GM18526 (cell line): Measurements from ENCODE around the gene LCTL.

Experiments
- POLR2A ChIP-seq: IDR thresholded peaks from 3 replicates; pipeline ENCODE4 v1.6.1; 2011; ENCODE audit not compliant: insufficient read length; ENCODE audit errors: extremely low read depth

LCTL gene, protein sequence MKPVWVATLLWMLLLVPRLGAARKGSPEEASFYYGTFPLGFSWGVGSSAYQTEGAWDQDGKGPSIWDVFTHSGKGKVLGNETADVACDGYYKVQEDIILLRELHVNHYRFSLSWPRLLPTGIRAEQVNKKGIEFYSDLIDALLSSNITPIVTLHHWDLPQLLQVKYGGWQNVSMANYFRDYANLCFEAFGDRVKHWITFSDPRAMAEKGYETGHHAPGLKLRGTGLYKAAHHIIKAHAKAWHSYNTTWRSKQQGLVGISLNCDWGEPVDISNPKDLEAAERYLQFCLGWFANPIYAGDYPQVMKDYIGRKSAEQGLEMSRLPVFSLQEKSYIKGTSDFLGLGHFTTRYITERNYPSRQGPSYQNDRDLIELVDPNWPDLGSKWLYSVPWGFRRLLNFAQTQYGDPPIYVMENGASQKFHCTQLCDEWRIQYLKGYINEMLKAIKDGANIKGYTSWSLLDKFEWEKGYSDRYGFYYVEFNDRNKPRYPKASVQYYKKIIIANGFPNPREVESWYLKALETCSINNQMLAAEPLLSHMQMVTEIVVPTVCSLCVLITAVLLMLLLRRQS

DNA sequence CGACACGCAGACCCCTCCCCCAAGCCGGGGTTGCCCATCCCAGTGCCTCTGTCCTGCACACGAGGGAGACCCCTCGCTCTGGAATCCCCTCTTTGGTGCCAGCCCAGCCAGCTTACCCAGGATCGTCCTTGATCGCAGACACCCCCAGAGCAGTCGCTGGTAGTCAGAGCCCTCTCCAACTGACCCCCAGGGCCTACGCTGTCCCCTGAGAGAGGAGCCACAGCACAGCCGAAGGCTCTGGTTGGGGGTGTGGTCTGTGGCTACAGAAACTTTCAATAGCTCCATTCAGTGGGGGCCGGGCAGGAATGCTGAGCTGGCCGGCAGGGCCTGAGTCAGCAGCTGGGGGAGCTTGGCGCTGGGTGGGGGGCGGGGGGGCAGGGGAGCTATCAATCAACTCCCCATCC, at the start of gene LCTL:
TSS of gene LCTL (minus strand) at position 258 of the 404 bp plus-strand sequence. CDS start 633 bp downstream, outside the sequence.
- no peak for TF ChIP-seq POLR2A

DNA sequence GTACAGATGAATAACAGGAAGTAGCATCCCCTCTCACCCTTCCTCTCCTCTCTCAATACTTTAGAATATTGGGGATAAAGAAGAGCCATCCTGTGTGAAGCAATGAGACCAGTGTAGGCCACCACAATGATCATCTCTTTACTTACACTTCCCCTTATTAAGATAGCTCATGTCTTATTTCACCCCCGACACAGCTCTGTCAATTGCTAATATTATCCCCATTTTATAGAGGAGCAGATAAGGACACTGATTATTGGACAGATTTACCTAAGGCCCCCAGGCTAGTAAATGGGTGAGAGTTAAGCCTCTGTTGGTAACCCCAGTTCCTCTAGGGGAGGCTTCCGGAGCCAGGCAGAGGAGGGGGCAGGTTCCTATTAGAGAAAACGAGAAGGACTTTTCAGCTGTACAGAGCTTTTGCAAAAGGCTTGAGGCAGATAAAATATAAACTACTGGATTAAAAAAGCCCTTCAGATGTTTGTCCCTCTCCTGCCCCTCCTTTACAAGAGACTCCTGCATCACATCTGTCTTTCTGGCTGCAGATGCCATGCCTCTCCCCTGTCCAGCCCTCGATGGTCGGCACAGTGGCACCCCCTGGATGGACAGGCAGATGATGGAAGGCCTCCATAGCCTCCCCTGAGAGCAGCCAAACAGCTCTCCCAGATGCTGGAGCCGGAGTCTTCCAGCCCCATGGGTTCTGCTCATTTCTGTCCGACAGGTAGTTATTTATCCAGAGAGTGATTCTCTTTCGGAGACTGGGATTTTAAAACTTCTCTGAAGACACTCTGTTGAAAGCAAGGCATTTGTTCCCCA, 49.4 kb upstream of the LCTL start:
- no peak for TF ChIP-seq POLR2A

DNA sequence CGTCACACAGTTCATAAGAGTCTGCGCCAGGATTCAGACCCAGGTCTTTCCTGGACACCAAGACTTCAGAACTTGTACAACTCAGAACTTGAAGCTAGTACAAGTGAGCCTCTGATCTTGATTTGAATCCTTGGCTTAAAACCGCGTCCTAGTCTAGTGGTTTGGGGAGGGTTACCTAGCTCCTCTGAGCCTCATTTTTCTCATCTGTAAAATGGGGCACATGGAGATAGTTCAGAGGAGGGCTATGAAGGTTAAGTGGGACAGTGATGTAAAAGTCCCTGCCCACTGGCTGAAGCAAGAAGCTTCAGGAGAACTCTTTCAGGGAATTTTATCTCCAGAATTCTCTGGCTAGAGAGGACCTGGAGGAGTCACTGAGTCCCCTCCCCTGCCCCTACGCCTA, 48.7 kb upstream of the LCTL start:
- TF ChIP-seq POLR2A = no peak

DNA sequence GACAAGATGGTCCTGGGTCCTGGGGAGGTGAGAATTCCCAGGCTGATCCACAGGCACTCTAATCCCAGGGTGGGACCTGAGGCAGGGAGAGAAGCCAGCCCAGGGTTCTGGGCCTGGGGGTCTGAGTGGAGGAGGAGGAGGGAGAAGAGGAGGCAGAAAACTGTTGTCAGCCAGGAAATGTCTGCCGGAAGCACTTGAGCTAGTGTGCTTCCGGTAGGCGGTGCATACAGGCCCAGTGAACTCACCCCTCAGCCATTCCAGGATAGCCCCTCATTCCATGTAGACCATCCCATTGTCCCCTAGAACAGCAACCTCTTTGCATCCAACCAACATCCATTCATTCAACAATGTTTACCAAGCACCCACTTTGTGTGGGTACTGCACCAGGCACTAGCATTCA, 47.9 kb upstream of the LCTL start:
- no peak for TF ChIP-seq POLR2A

DNA sequence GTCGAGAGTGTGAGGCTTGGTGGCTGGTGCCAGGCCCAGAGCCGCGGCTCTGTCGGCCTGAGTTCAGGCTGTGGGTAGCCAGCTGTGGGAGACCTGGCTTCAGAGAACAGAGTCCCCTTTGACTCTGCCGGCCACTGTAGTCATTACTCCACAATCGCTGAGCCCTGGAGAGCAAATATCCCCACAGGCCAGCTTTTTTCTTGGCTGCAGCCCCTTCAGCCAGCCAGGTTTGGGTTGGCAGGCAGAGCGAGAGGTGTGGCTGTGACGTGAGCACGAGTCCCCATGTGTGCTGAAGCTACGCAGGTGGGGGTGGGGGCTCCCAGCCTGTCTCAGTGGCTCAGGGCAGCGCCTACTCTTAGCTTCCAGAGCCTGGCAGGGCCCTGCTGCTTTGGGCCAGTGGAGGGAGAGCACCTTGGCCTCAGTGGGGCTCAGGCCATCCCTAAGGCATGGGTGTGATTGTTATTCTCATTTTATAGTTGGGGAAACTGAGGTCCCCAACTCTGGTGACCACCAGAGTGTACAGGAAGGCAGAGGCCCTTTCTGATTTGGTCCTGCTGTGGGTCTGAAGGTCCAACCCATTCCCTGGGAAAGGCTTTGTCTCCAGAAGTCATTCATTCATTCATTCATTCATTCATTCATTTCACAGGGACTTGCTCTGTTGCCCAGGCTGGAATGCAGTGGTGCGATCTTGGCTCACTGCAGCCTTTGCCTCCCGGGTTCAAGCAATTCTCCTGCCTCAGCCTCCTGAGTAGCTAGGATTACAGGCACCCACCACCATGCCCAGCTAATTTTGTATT, 45.7 kb upstream of the LCTL start:
- no peak for TF ChIP-seq POLR2A

DNA sequence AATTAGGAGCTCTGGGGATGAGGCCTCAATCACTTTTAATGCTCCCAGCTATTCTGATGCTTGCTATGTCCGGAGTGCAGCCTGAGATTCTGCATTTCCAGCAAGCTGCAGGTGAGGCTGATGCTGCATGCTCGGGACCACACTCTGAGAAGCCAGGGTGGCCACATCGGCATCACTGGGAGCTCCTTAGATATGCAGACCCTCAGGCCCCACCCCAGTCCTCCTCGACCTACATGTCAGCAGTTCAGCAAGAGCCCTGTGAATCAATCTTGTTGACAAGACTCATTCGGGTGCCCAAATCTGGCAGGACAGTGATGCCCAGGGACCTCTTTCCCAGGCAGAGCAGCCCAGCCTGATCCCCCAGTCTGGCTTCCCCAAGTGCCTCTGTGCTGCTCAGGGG, 44.1 kb upstream of the LCTL start:
- no peak for TF ChIP-seq POLR2A

DNA sequence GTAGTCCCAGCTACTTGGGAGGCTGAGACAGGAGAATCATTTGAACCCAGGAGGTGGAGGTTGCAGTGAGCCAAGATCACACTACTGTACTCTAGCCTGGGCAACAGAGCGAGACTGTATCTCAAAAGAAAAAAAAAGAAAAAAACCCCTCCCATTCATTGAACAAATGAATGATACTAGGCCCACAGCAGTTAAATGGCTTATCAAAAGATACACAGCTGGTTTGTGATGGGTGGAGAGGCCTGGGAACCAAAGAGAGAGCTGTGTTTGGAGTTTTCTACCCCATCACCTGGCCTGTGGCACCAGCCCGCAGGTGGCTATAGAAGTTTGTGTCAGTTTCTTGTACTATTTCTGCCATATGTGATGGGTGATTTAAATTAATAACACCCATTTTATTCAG, 43.1 kb upstream of the LCTL start:
- no peak for TF ChIP-seq POLR2A

DNA sequence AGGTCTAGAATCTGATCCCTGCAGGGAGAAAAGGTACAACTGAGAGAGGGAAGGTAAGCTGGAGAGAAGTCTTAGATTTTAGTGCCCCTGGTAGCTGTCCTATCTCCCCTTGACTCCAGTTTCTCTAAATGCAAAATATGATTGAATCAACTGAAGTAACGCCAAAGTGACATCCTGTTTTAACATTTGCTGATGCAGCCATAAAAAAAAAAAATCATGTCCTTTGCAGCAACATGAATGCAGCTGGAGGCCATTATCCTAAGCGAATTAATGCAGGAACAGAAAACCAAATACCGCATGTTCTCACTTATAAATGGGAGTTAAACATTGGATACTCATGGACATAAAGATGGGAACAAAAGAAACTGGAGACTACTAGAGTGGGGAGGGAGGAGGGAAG, 42.4 kb upstream of the LCTL start:
- no peak for TF ChIP-seq POLR2A

DNA sequence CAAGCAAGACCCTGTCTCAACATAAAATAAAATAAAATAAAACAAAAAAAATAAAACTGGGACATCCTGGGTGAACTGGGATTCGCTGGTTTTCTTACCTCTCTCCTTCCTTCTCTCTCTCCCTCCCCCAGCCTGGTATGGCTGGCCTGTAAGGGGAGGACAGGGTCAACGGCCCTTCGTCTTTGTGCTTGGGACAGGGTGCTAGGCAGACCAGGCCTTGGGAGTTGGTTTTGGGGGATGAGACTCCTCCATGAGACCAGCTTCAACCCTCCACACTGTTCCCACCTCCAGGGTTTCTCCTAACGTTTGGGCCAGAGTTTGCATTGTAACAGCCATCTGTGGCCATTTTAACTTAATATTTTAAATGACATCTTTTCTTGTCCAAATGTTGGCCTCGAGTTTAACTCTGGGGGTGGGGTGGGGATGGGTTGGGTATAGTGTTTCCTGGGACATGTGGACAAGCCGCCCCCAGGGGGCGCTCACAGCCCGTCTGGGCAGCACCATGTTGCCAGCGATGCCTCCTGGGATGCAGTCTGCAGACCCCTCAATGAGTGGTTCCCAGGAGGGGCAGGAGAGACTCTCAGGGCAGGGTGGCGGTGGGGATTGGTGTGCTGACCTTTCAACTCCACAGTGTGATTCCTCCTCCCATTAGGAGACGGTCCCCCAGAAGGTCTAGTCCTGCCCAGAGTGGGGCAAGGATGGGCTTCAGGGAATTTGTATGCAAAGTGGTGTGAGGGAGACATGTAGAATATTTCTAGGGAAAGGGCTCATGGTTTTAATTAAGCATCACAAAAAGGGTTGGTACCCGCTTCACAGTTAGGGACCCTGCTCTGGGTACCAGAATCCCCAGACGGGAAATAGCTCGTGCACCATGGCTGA, 37.7 kb upstream of the LCTL start:
- no peak for TF ChIP-seq POLR2A

DNA sequence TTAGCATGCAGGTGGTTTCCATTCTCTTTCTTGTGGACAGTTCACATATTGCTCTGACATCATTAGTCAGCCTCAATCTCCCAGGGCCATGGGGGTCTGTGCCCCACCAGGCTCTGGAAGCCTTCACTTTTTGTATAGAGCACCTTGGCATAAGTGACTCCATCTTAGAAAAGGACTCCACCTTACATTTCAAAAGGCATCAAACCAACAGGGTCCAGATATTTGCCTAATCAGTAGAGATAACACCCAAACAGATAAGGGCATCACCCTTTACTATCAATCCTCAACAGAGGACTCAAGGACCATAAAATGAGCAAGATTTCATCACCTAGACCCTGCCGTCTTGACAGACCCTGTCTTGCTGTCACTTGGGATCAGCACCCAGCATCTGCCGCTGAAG, 35.7 kb upstream of the LCTL start:
- TF ChIP-seq POLR2A = no peak

DNA sequence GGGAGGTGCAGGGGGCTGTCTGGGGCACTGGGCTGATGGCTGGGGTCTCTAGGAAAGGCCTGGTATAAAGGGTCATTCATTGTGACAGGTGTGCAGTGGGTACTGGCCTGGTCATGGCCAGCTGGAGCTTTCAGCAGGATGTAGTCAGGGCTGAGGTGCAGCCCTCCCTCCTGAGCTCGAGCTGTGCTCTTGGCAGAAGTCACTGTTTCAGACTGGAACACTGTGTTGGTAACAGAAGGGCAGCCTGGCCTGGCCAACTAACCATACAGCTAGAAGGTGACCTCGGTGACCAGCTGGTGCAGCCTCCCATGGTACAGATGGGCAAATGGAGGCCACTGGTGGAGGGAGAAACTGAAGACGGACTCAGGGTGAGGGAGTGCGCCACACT, 34.4 kb upstream of the LCTL start:
- no peak for TF ChIP-seq POLR2A

DNA sequence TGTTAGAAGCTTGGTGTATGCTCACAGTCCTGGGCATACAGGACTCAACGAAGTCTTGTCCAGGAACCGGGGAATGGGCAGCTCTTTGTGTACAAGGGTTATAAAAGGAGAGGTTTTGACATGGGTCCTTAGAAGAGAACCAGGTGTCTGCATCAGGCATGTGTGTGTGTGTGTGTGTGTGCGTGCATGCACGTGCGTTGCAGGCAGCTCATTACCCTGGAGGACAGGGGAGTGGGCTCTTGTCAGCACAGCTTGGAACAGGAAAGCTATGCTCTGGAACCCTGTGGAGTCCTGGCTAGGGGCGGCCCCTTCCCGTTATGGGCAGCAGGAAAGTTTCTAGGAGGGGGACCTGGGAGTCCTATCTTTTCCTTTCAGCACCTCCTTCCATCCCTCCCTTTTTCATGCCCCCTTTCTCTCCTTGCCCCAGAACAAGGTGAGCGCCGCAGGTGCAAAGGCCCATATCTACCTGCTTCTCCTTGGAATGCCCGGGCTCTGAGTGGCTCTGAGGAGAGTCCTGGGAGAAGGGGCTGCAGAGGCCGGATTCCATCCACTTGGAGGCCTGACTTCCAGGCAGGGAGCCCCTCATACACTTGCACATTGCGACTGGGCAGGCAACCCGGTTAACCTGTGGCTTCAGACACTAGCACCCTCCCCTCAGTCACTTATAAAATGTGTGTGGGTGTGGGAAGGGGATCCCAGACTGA, 33.9 kb upstream of the LCTL start:
- no peak for TF ChIP-seq POLR2A

DNA sequence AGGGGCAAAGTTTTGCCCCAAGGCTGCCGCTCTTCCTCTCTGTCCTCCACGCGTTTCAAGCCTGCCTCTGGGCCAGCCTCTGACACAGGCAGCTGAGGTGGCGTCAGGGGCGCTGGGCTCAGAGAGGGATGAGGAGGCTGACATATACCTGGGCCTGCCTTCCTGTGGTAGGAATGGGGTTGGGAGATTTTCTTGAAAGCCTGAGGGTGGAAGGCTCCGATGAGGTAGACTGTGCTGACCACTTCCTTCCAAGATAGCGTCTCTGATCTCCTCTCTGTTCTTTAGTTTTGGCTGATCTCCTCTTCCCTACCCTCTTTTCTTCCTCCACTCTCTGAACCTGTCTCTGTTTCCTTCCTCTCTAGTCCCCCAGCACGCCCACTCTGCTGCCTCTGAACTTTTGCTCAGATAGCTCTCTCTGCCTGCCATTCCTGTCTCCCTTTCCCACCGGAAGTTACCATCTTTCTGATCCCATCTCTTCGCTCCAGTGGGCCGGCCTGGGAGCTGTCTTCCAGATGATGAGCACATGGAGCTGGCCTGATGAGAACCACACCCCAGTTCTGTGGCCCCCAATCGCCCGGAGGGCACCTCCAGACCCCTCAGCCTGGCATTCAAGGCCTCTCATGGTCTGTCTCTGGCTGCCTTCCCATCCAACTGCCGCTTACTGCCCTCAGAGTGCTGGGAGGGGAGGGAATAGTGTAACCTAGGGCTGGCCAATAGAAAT, 32.5 kb upstream of the LCTL start:
- TF ChIP-seq POLR2A = no peak
